ENCODE measurements around the gene ATOH7. TPM values are rescaled to one million over a fixed set of nuclear protein-coding genes. Genes with fewer than 3 reads are reported as not detected.

Gene ATOH7
- total RNA-seq, 2 donors from 2014 or later: not detected

DNA sequence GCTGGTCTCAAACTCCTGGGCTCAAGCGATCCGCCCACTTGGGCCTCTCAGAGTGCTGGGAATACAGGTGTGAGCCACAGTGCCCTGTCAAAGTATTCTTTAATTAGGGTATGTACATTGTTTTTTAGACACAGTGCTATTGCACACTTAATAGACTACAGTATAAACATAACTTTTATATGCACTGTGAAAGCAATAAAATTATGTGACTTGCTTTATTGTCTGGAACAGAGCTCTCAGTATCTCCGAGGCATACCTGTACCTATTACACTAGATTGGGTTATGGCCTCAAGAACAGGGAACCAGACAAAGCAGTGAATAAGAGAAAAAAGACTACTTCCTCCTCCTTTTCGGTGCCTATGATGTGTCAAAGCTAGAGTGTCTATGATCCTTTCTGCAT lies 13.1 kb downstream of the ATOH7 start:
- Histone ChIP-seq H3K36me3 (no peaks in the 10 kb centered on the region), H3K4me1 (replicated peaks) (no peaks in the 10 kb centered on the region), H3K27ac (no peak overlapping the region), H3K9me3 (no peaks in the 10 kb centered on the region), H3K27me3 (replicated peaks; ENCODE audit: insufficient read depth) (no peaks in the 10 kb centered on the region), H3K4me3 (no peak overlapping the region)
- WGBS: 57% methylated on average over 4 of the region's 4 CpGs
- intact Hi-C loops (cut with DNase I): loop anchor here (10.0 kb wide), 1 partner anchor 86 kb away; no protein-coding TSS in a partner anchor
- no peak for DNase-seq (ENCODE audit: low spot score)
- TF ChIP-seq, protein P1, sequence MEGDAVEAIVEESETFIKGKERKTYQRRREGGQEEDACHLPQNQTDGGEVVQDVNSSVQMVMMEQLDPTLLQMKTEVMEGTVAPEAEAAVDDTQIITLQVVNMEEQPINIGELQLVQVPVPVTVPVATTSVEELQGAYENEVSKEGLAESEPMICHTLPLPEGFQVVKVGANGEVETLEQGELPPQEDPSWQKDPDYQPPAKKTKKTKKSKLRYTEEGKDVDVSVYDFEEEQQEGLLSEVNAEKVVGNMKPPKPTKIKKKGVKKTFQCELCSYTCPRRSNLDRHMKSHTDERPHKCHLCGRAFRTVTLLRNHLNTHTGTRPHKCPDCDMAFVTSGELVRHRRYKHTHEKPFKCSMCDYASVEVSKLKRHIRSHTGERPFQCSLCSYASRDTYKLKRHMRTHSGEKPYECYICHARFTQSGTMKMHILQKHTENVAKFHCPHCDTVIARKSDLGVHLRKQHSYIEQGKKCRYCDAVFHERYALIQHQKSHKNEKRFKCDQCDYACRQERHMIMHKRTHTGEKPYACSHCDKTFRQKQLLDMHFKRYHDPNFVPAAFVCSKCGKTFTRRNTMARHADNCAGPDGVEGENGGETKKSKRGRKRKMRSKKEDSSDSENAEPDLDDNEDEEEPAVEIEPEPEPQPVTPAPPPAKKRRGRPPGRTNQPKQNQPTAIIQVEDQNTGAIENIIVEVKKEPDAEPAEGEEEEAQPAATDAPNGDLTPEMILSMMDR (IDR thresholded peaks at IDR 0.05): no peak
- TF ChIP-seq POLR2AphosphoS5 (IDR thresholded peaks at IDR 0.05): peak; percentile 19
- no peak for TF ChIP-seq POLR2A (IDR thresholded peaks at IDR 0.05)

DNA sequence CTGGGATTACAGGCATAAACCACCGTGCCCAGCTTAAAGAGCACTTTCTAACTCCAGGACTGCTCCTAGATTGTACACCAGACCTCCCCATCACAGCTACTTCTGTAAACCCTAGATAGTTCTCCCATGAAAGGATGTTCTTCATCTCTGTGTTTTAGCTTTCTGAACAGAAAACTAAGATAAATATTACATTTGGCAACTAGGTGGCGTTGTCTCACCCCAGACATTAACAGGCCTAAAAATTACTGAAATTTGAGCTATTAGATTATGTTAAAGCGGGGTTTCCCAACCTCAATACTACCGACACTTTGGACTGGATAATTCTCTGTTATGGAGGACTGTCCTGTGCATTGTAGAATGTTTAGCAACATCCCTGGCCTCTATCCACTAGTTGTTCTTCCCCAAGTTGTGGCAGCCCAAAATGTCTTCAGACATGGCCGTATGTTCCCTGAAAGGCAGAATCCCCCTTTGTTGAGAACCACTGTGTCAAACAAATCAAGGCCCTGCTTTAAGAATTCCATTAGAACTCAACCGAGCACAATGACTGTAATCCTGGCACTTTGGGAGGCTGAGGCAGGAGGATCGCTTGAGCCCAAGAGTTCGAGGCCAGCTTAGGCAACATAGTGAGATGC lies 19.1 kb downstream of the ATOH7 start:
- Histone ChIP-seq H3K4me3 (no peak overlapping the region), H3K36me3 (no peaks in the 10 kb centered on the region), H3K4me1 (replicated peaks) (no peaks in the 10 kb centered on the region), H3K27ac (no peak overlapping the region), H3K9me3 (no peaks in the 10 kb centered on the region), H3K27me3 (replicated peaks; ENCODE audit: insufficient read depth) (no peaks in the 10 kb centered on the region)
- no peak for DNase-seq (ENCODE audit: low spot score)
- intact Hi-C loops (cut with DNase I): loop anchor here (10.0 kb wide), 1 partner anchor 92 kb away; no protein-coding TSS in a partner anchor
- TF ChIP-seq, protein P1 (IDR thresholded peaks at IDR 0.05): peak in 3 of 4 experiments; percentile 50 to 58 (median 52)
- no peak for TF ChIP-seq POLR2A (IDR thresholded peaks at IDR 0.05)
- 59% methylated on average over 8 of the region's 8 CpGs for WGBS

DNA sequence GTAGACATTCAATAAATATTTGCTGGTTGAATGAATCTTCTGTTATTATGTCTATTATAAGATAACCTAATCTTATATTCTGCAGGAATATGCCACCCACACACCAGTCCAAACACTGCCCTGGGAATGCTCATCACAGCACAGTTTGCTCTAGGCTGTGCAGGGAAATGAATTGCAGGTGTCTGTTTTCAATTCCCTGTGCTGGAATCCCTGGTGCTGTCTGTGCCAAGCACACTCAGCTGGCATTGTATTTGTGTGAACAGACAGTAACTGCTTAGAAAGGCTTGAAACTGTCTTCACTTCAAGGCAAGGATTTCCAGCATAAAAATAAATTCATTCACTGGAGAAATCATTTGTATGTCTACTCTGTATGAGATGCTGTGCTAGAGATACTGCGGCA lies 20.2 kb downstream of the ATOH7 start:
- Histone ChIP-seq H3K4me1 (replicated peaks) (no peaks in the 10 kb centered on the region), H3K36me3 (no peaks in the 10 kb centered on the region), H3K4me3 (no peak overlapping the region), H3K27me3 (replicated peaks; ENCODE audit: insufficient read depth) (no peaks in the 10 kb centered on the region), H3K27ac (no peak overlapping the region), H3K9me3 (no peaks in the 10 kb centered on the region)
- WGBS: 79% methylated on average over 1 of the region's 1 CpG
- intact Hi-C loops (cut with DNase I): loop anchor here (10.0 kb wide), 1 partner anchor 93 kb away; no protein-coding TSS in a partner anchor
- no peak for DNase-seq (ENCODE audit: low spot score)
- TF ChIP-seq, protein P1 (IDR thresholded peaks at IDR 0.05): no peak
- no peak for TF ChIP-seq POLR2A (IDR thresholded peaks at IDR 0.05)
- TF ChIP-seq POLR2AphosphoS5 (IDR thresholded peaks at IDR 0.05): no peak

DNA sequence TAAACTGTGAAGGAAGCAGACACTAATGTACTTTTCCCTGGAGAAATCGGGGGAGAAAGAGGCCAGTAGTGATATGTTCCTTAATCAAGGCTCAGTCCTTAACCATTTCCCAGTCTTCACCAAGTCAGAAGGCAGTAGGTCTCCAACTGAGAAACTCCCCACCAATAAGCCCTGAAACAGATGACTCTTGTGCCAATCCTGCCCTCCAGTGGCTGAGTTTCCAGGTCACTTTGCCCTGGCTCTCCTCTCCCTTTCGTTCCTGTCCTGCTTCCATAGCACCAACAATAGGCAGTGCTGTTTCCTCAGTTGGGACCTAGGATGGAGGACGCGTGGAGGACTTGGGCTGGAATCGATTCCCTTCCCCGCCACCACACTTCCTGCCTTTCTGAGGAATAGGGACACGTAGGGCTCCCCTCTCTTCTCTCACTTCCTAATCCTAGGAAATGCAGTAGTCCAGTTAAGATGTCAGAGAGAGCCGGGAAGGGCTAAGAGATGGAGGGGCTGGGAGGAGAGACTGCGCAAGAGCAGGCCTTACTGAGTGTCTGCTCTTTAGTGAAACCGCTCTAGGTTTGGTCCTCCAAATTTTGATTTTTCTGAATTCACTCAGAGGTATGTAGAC lies 23.4 kb downstream of the ATOH7 start:
- intact Hi-C loops (cut with DNase I): no loop called here
- Histone ChIP-seq H3K4me3 (no peak overlapping the region), H3K9me3 (no peaks in the 10 kb centered on the region), H3K27ac (no peak overlapping the region), H3K27me3 (replicated peaks; ENCODE audit: insufficient read depth) (no peaks in the 10 kb centered on the region), H3K4me1 (replicated peaks) (no peaks in the 10 kb centered on the region), H3K36me3 (no peaks in the 10 kb centered on the region)
- TF ChIP-seq, protein P1 (IDR thresholded peaks at IDR 0.05): peak in 1 of 4 experiments; percentile 41
- TF ChIP-seq POLR2AphosphoS5 (IDR thresholded peaks at IDR 0.05) (no peak), POLR2A (IDR thresholded peaks at IDR 0.05) (no peak)
- WGBS: 55% methylated on average over 10 of the region's 10 CpGs
- peak; percentile 5 for DNase-seq (ENCODE audit: low spot score)

DNA sequence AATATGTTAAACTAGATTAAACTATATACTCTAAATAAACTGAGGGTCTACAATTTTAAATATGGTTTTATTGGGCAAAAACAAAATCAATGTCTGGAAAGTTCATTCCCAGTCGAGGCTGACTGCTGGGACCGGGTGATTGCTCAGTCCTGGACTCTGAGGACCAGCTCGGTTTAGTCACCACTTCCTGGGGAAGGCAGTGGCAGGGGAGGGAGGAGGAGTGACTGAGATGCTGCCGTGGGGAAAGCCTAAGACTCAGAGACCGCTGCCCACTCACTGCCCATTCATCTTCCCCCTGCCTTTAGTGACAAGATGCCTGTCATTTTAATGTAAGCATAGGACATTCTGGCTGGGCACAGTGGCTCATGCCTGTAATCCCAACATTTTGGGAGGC lies 29.0 kb downstream of the ATOH7 start:
- H3K4me1 ChIP-seq (replicated peaks): no peaks in the 10 kb centered on the region
- no peaks in the 10 kb centered on the region for H3K9me3 ChIP-seq
- no peak overlapping the region for H3K4me3 ChIP-seq
- no peak for DNase-seq (ENCODE audit: low spot score)
- no peaks in the 10 kb centered on the region for H3K27me3 ChIP-seq (replicated peaks; ENCODE audit: insufficient read depth)
- no peaks in the 10 kb centered on the region for H3K36me3 ChIP-seq
- no peak overlapping the region for H3K27ac ChIP-seq
- 32% methylated on average over 5 of the region's 5 CpGs for WGBS
- no peak for TF ChIP-seq POLR2A (IDR thresholded peaks at IDR 0.05)
- no peak for TF ChIP-seq POLR2AphosphoS5 (IDR thresholded peaks at IDR 0.05)
- TF ChIP-seq, protein P1 (IDR thresholded peaks at IDR 0.05): no peak
- intact Hi-C loops (cut with DNase I): no loop called here

Data from prostate gland (tissue), 2 donors.